Small intestine (tissue), 4 donors: ENCODE measurements around the gene PGAP3. TPM values are rescaled to one million over a fixed set of nuclear protein-coding genes. Genes with fewer than 3 reads are reported as not detected.

Experiments
- polyA plus RNA-seq, 4 donors: library from polyadenylated mRNA; stranded (reverse) in 3 of 4; unstranded in 1 of 4; fragments of 200-250 nt in 3 of 4; fragments of 120-200 nt in 1 of 4; gene quantifications; one replicate each; pipeline versions ENCODE4 v1.2.1 to v1.2.3, GENCODE V29; 2013
- donor health status: healthy with polysubstance abuse.
- donor health status: Bipolar disorder and iron deficiency.
- donor health status: healthy.

Gene PGAP3
- polyA plus RNA-seq, 4 donors, result 20.6 to 41.1 (median 28.6) TPM

Other genes with a start within 250 kb of the PGAP3 start
- 10 to 100 TPM in 2 of 4 donors, 1 to 10 TPM in 2; 4.5 to 27.5 (median 10.0) TPM for gene MED1, start 236.8 kb downstream of the PGAP3 start, polyA plus RNA-seq
- 10 to 100 TPM in 2 of 4 donors, 1 to 10 TPM in 2; 6.2 to 47.4 (median 11.3) TPM for gene CDK12, start 226.6 kb downstream of the PGAP3 start, polyA plus RNA-seq
- under 1 TPM in 3 of 4 donors, not detected in 1; 0.03 to 0.27 (median 0.04) TPM for gene NEUROD2, start 80.1 kb downstream of the PGAP3 start, polyA plus RNA-seq
- 100 to 1,000 TPM in 1 of 4 donors, 10 to 100 TPM in 3; 37.5 to 266 (median 45.8) TPM for gene PPP1R1B, start 61.1 kb downstream of the PGAP3 start, polyA plus RNA-seq
- 10 to 100 TPM; 56.0 to 80.2 (median 67.6) TPM for gene STARD3, start 50.9 kb downstream of the PGAP3 start, polyA plus RNA-seq
- 10 to 100 TPM in 1 of 4 donors, 1 to 10 TPM in 2, under 1 TPM in 1; 0.85 to 27.6 (median 3.8) TPM for gene TCAP, start 22.7 kb downstream of the PGAP3 start, polyA plus RNA-seq
- gene PNMT, start 19.6 kb downstream of the PGAP3 start, polyA plus RNA-seq, result 1 to 10 TPM; 1.4 to 7.8 (median 4.9) TPM
- gene ERBB2, start 12.0 kb upstream of the PGAP3 start, polyA plus RNA-seq, result 100 to 1,000 TPM in 1 of 4 donors, 10 to 100 TPM in 3; 43.0 to 208 (median 69.7) TPM
- 100 to 1,000 TPM in 2 of 4 donors, 10 to 100 TPM in 2; 51.5 to 155 (median 114) TPM for gene MIEN1, start 42.5 kb upstream of the PGAP3 start, polyA plus RNA-seq
- 10 to 100 TPM; 10.9 to 42.4 (median 13.0) TPM for gene GRB7, start 49.9 kb upstream of the PGAP3 start, polyA plus RNA-seq
- gene IKZF3, start 176.3 kb upstream of the PGAP3 start, polyA plus RNA-seq, result 1 to 10 TPM in 3 of 4 donors, under 1 TPM in 1; 0.67 to 1.6 (median 1.4) TPM
- gene ZPBP2, start 180.1 kb upstream of the PGAP3 start, polyA plus RNA-seq, result not detected
- gene GSDMB, start 230.6 kb upstream of the PGAP3 start, polyA plus RNA-seq, result 100 to 1,000 TPM in 3 of 4 donors, 10 to 100 TPM in 1; 31.9 to 255 (median 165) TPM
- gene ORMDL3, start 239.5 kb upstream of the PGAP3 start, polyA plus RNA-seq, result 10 to 100 TPM; 60.7 to 75.3 (median 72.0) TPM
- gene LRRC3C, start 239.7 kb upstream of the PGAP3 start, polyA plus RNA-seq, result under 1 TPM in 1 of 4 donors, not detected in 3; 0.10 TPM